ENCODE measurements around the gene KIAA1671.

Gene KIAA1671

DNA sequence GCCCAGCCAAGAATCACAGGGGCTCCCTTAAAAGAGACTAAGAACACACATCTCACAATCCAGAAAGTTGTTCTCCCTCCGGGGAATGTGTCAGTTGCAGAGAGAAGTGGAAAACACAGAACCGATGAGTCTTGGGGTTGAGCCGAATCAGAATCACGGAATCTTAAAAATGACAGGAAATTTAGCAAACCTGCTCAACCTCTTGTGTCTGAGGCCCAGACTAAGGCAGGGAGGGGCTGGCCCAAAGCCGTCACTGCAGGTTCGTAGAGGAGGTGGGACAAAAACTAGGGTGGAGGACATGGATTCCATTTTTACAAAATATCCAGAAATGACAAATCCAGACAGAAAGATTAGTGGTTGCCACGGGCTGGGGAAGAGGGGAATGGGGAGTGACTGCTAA lies 63.8 kb downstream of the KIAA1671 start:
- Histone ChIP-seq H3K4me3 (ENCODE audit: low read depth, low read length) (no peak overlapping the region), H3K9me3 (ENCODE audit: control insufficient read depth, insufficient read depth, low read length) (no peaks in the 10 kb centered on the region), H3K9ac (ENCODE audit: low read depth, low read length) (no peak overlapping the region), H3K4me1 (ENCODE audit: control insufficient read depth, insufficient read depth, low read length) (0 out of 2 replicates have a peak, but pooled peaks cover 6% of the 10 kb centered on the region), H3K27me3 (ENCODE audit: control insufficient read depth, insufficient read depth, low read length) (no peaks in the 10 kb centered on the region), H3K27ac (ENCODE audit: low read depth, low read length) (no peak overlapping the region), H3K36me3 (ENCODE audit: control insufficient read depth, insufficient read depth, low read length) (no peaks in the 10 kb centered on the region)

DNA sequence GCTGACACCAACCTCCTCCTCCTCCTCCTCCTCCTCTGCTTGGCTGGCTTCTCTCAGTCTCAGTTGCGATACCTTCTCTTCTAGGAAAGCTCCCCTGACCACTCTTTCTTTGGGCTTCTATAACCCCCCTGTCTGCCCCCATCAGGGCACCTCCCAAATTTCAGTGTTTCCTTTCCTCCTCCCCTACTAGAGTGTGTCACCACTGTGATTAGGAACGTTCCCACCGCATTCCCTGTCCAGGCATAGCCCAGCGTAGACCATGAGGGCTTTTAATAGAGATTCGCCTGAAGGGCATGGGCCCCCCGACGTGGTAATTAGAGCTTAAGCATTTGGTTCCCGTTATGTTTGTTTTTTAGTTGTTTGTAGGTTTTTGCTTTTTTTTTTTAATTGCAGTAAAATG lies 65.5 kb downstream of the KIAA1671 start:
- Histone ChIP-seq H3K9ac (ENCODE audit: low read depth, low read length) (no peak overlapping the region), H3K36me3 (ENCODE audit: control insufficient read depth, insufficient read depth, low read length) (no peaks in the 10 kb centered on the region), H3K27me3 (ENCODE audit: control insufficient read depth, insufficient read depth, low read length) (no peaks in the 10 kb centered on the region)

DNA sequence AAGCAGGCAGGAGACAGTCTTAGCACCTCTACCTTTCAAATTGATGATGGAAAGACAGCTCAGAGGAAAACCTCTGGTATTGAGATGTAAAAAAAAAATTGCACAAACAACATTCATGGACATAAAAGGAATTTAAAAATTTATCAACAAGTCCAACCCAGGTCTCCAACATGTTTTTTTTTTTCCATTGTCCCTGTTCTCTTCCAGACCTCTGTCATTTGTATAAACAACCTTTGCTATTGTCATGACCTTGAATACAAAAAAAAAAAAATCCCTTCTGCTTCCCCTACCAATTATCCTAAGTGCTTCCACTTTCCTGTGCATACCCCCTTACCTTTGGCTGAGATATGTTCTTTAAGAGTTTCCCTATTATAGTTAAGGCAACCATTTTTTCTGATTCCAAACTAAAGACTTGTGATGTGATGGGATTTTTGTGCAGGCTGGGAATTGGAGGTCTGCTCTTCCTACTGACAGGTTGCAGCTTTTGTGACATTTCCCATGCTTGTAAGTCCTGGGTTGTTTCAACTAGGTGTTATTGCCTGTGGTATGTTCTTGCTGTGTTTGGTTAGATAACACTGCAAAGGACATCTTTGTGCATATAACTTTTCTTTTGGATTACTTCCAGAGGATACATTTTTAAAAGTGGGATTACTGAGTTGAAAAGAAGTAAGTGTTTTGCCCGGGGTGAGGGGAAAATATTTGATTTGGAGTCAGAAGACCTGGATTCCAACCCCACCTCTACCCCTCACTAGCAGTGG lies 67.1 kb downstream of the KIAA1671 start:
- Histone ChIP-seq H3K4me1 (ENCODE audit: control insufficient read depth, insufficient read depth, low read length) (no peaks in the 10 kb centered on the region), H3K27me3 (ENCODE audit: control insufficient read depth, insufficient read depth, low read length) (no peaks in the 10 kb centered on the region), H3K9ac (ENCODE audit: low read depth, low read length) (no peak overlapping the region), H3K36me3 (ENCODE audit: control insufficient read depth, insufficient read depth, low read length) (no peaks in the 10 kb centered on the region), H3K27ac (ENCODE audit: low read depth, low read length) (no peak overlapping the region), H3K9me3 (ENCODE audit: control insufficient read depth, insufficient read depth, low read length) (no peaks in the 10 kb centered on the region), H3K4me3 (ENCODE audit: low read depth, low read length) (no peak overlapping the region)

More for the DNA sequence above, 65.5 kb downstream of the KIAA1671 start:
- Histone ChIP-seq H3K4me3 (ENCODE audit: low read depth, low read length) (no peak overlapping the region), H3K9me3 (ENCODE audit: control insufficient read depth, insufficient read depth, low read length) (no peaks in the 10 kb centered on the region), H3K27ac (ENCODE audit: low read depth, low read length) (no peak overlapping the region), H3K4me1 (ENCODE audit: control insufficient read depth, insufficient read depth, low read length) (0 out of 2 replicates have a peak, but pooled peaks cover 1% of the 10 kb centered on the region)

- Histone ChIP-seq H3K4me1 (ENCODE audit: control insufficient read depth, insufficient read depth, low read length) (no peaks in the 10 kb centered on the region), H3K27me3 (ENCODE audit: control insufficient read depth, insufficient read depth, low read length) (no peaks in the 10 kb centered on the region), H3K27ac (ENCODE audit: low read depth, low read length) (no peak overlapping the region), H3K9ac (ENCODE audit: low read depth, low read length) (no peak overlapping the region), H3K36me3 (ENCODE audit: control insufficient read depth, insufficient read depth, low read length) (no peaks in the 10 kb centered on the region), H3K9me3 (ENCODE audit: control insufficient read depth, insufficient read depth, low read length) (no peaks in the 10 kb centered on the region), H3K4me3 (ENCODE audit: low read depth, low read length) (no peak overlapping the region)
Observed at GRCh38 chr22:25021409-25021808, 68.9 kb downstream of the KIAA1671 start.

GRCh38 chr22:25021976-25022711 lies 69.6 kb downstream of the KIAA1671 start:
- Histone ChIP-seq H3K9ac (ENCODE audit: low read depth, low read length) (no peak overlapping the region), H3K4me1 (ENCODE audit: control insufficient read depth, insufficient read depth, low read length) (no peaks in the 10 kb centered on the region), H3K4me3 (ENCODE audit: low read depth, low read length) (no peak overlapping the region), H3K27ac (ENCODE audit: low read depth, low read length) (no peak overlapping the region), H3K27me3 (ENCODE audit: control insufficient read depth, insufficient read depth, low read length) (no peaks in the 10 kb centered on the region), H3K36me3 (ENCODE audit: control insufficient read depth, insufficient read depth, low read length) (no peaks in the 10 kb centered on the region), H3K9me3 (ENCODE audit: control insufficient read depth, insufficient read depth, low read length) (no peaks in the 10 kb centered on the region)

GRCh38 chr22:25023879-25024278 lies 71.4 kb downstream of the KIAA1671 start:
- no peaks in the 10 kb centered on the region for H3K9me3 ChIP-seq (ENCODE audit: control insufficient read depth, insufficient read depth, low read length)
- 0 out of 2 replicates have a peak, but pooled peaks cover 6% of the 10 kb centered on the region for H3K4me1 ChIP-seq (ENCODE audit: control insufficient read depth, insufficient read depth, low read length)
- no peak overlapping the region for H3K9ac ChIP-seq (ENCODE audit: low read depth, low read length)
- no peaks in the 10 kb centered on the region; the same call in 1 of the 2 replicates for H3K36me3 ChIP-seq (ENCODE audit: control insufficient read depth, insufficient read depth, low read length)
- no peak overlapping the region for H3K27ac ChIP-seq (ENCODE audit: low read depth, low read length)
- H3K27me3 ChIP-seq (ENCODE audit: control insufficient read depth, insufficient read depth, low read length) = no peaks in the 10 kb centered on the region
- H3K4me3 ChIP-seq (ENCODE audit: low read depth, low read length) = no peak overlapping the region

GRCh38 chr22:25024895-25025294 lies 72.4 kb downstream of the KIAA1671 start:
- H3K27me3 ChIP-seq (ENCODE audit: control insufficient read depth, insufficient read depth, low read length) = no peaks in the 10 kb centered on the region
- no peak overlapping the region for H3K27ac ChIP-seq (ENCODE audit: low read depth, low read length)
- peaks cover 7% of the 10 kb centered on the region; the same call in 1 of the 2 replicates for H3K36me3 ChIP-seq (ENCODE audit: control insufficient read depth, insufficient read depth, low read length)
- no peaks in the 10 kb centered on the region for H3K9me3 ChIP-seq (ENCODE audit: control insufficient read depth, insufficient read depth, low read length)
- no peak overlapping the region for H3K9ac ChIP-seq (ENCODE audit: low read depth, low read length)
- H3K4me3 ChIP-seq (ENCODE audit: low read depth, low read length) = no peak overlapping the region
- H3K4me1 ChIP-seq (ENCODE audit: control insufficient read depth, insufficient read depth, low read length) = 0 out of 2 replicates have a peak, but pooled peaks cover 6% of the 10 kb centered on the region

- Histone ChIP-seq H3K9me3 (ENCODE audit: control insufficient read depth, insufficient read depth, low read length) (no peaks in the 10 kb centered on the region), H3K4me1 (ENCODE audit: control insufficient read depth, insufficient read depth, low read length) (0 out of 2 replicates have a peak, but pooled peaks cover 6% of the 10 kb centered on the region), H3K9ac (ENCODE audit: low read depth, low read length) (no peak overlapping the region), H3K4me3 (ENCODE audit: low read depth, low read length) (no peak overlapping the region), H3K27me3 (ENCODE audit: control insufficient read depth, insufficient read depth, low read length) (no peaks in the 10 kb centered on the region), H3K27ac (ENCODE audit: low read depth, low read length) (no peak overlapping the region), H3K36me3 (ENCODE audit: control insufficient read depth, insufficient read depth, low read length) (peaks cover 7% of the 10 kb centered on the region; the same call in 1 of the 2 replicates)
Observed at GRCh38 chr22:25025491-25026400, 73.2 kb downstream of the KIAA1671 start.

GRCh38 chr22:25027043-25027906 lies 74.8 kb downstream of the KIAA1671 start:
- Histone ChIP-seq H3K4me3 (ENCODE audit: low read depth, low read length) (no peak overlapping the region), H3K36me3 (ENCODE audit: control insufficient read depth, insufficient read depth, low read length) (peaks cover 7% of the 10 kb centered on the region; the same call in 1 of the 2 replicates), H3K4me1 (ENCODE audit: control insufficient read depth, insufficient read depth, low read length) (0 out of 2 replicates have a peak, but pooled peaks cover 6% of the 10 kb centered on the region), H3K9me3 (ENCODE audit: control insufficient read depth, insufficient read depth, low read length) (no peaks in the 10 kb centered on the region), H3K9ac (ENCODE audit: low read depth, low read length) (no peak overlapping the region), H3K27me3 (ENCODE audit: control insufficient read depth, insufficient read depth, low read length) (no peaks in the 10 kb centered on the region), H3K27ac (ENCODE audit: low read depth, low read length) (no peak overlapping the region)

Measured in HUES48 (cell line).